ENCODE measurements around the gene PRPF40A. TPM values are rescaled to one million over a fixed set of nuclear protein-coding genes. Genes with fewer than 3 reads are reported as not detected.
"Not testable (repeated sequence)": the region's sequence is repeated elsewhere in the genome, so short reads cannot be mapped to it uniquely, and the experiment has no call there.

PRPF40A gene
- total RNA-seq, 1 donor from 2014 or later: 126 TPM

- DNase-seq (ENCODE audit: low read depth): no peak
- Histone ChIP-seq H3K4me3 (ENCODE audit: low read depth, low read length) (no peak overlapping the region), H3K27me3 (ENCODE audit: control insufficient read depth, insufficient read depth, low read length) (no peaks in the 10 kb centered on the region), H3K36me3 (ENCODE audit: control insufficient read depth, insufficient read depth, low read length) (no peaks in the 10 kb centered on the region)
- TF ChIP-seq CTCF (IDR thresholded peaks at IDR 0.05; ENCODE audit: insufficient read depth, low read length, poor library complexity, severe bottlenecking): no peak
These were observed 13.5 kb upstream of the PRPF40A start for GRCh38 chr2:152730591-152731333.

GRCh38 chr2:152729844-152730243 is 12.6 kb upstream of the PRPF40A start:
- DNase-seq (ENCODE audit: low read depth): no peak
- no peak for TF ChIP-seq CTCF (IDR thresholded peaks at IDR 0.05; ENCODE audit: insufficient read depth, low read length, poor library complexity, severe bottlenecking)
- H3K4me3 ChIP-seq (ENCODE audit: low read depth, low read length): no peak overlapping the region
- H3K36me3 ChIP-seq (ENCODE audit: control insufficient read depth, insufficient read depth, low read length): no peaks in the 10 kb centered on the region
- no peaks in the 10 kb centered on the region for H3K27me3 ChIP-seq (ENCODE audit: control insufficient read depth, insufficient read depth, low read length)

- no peak for DNase-seq (ENCODE audit: low read depth)
- Histone ChIP-seq H3K36me3 (ENCODE audit: control insufficient read depth, insufficient read depth, low read length) (no peaks in the 10 kb centered on the region), H3K27me3 (ENCODE audit: control insufficient read depth, insufficient read depth, low read length) (no peaks in the 10 kb centered on the region), H3K4me3 (ENCODE audit: low read depth, low read length) (no peak overlapping the region)
- no peak for TF ChIP-seq CTCF (IDR thresholded peaks at IDR 0.05; ENCODE audit: insufficient read depth, low read length, poor library complexity, severe bottlenecking)
These were observed 6.7 kb upstream of the PRPF40A start for GRCh38 chr2:152723918-152724317.

GRCh38 chr2:152722639-152723038 is 5.4 kb upstream of the PRPF40A start:
- H3K4me3 ChIP-seq (ENCODE audit: low read depth, low read length); H3K36me3 ChIP-seq (ENCODE audit: control insufficient read depth, insufficient read depth, low read length); DNase-seq (ENCODE audit: low read depth); H3K27me3 ChIP-seq (ENCODE audit: control insufficient read depth, insufficient read depth, low read length): not testable (repeated sequence)

- TF ChIP-seq CTCF (IDR thresholded peaks at IDR 0.05; ENCODE audit: insufficient read depth, low read length, poor library complexity, severe bottlenecking): no peak
- H3K36me3 ChIP-seq (ENCODE audit: control insufficient read depth, insufficient read depth, low read length): no peaks in the 10 kb centered on the region
- H3K4me3 ChIP-seq (ENCODE audit: low read depth, low read length): no peak overlapping the region
- H3K27me3 ChIP-seq (ENCODE audit: control insufficient read depth, insufficient read depth, low read length): no peaks in the 10 kb centered on the region
- no peak for DNase-seq (ENCODE audit: low read depth)
These were observed 3.5 kb upstream of the PRPF40A start for GRCh38 chr2:152720794-152721193.

GRCh38 chr2:152718909-152719645 is 1.8 kb upstream of the PRPF40A start:
- DNase-seq (ENCODE audit: low read depth): no peak
- Histone ChIP-seq H3K36me3 (ENCODE audit: control insufficient read depth, insufficient read depth, low read length) (no peaks in the 10 kb centered on the region), H3K4me3 (ENCODE audit: low read depth, low read length) (peak overlapping the region; percentile 90), H3K27me3 (ENCODE audit: control insufficient read depth, insufficient read depth, low read length) (no peaks in the 10 kb centered on the region)
- no peak for TF ChIP-seq CTCF (IDR thresholded peaks at IDR 0.05; ENCODE audit: insufficient read depth, low read length, poor library complexity, severe bottlenecking)

Measured in kidney epithelial cell (primary cell).